Kidney capillary endothelial cell (primary cell): ENCODE results near the gene STPG4.

Source experiments
- DNase-seq: peaks from one replicate; pipeline ENCODE4 v3.0.0-alpha.2; 2018; ENCODE audit warnings: low spot score

The STPG4 gene

DNA sequence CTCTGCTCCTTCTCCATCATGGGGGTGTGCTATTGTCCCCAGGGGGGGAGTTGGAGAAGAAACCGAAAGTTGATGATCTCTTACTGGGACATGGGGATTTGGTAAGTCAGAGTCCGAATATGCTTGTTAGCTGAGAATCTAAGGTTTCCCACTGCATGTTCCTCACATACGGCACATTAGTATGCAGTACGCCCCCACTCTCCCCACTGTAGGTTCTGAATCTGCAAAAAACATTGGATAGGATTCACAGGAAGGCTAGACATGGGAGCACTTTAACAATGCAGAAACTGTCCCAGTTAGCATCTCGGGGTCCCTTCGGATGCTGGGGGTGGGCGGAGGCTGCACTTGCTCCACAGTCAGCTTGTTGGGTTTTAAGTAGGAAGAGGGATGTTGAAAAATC lies 102.3 kb downstream of the STPG4 start:
- DNase-seq: no peak

DNA sequence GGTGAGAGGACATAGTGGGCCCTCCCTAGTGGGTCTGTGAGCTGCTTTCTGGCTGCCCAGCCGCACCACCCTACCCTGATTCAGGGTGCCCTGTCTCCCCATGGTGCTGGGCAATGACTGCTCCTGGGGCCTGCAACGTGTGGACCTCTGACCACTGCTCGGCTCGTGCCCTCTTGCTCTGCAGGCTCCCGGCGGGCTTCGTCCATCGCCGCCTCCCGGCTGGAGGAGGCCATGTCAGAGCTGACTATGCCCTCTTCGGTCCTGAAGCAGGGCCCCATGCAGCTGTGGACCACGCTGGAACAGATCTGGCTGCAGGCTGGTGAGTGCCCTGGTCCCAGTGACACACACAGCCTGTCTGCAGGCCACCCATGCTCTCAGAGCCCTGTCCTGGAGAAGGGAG lies 103.5 kb downstream of the STPG4 start:
- no peak for DNase-seq

DNA sequence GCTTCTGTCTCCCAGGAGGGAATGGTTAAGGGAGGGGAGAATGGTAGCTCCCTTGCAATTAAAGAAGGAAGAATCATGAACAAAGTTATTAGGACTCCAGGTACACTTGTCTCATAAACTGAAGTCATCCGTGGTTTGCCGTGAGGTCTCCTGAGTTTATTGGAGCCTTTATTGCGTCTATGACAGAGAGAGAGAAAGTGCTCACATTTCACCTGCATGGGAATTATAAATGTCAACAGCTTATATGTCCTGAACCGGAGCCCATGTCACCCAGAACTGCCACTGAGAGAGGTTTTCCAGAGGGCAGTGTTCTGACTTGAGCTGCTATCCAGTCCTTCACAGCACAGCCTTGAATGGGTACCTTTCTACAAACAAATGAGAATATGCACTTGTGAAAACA lies 104.3 kb downstream of the STPG4 start:
- DNase-seq: no peak

DNA sequence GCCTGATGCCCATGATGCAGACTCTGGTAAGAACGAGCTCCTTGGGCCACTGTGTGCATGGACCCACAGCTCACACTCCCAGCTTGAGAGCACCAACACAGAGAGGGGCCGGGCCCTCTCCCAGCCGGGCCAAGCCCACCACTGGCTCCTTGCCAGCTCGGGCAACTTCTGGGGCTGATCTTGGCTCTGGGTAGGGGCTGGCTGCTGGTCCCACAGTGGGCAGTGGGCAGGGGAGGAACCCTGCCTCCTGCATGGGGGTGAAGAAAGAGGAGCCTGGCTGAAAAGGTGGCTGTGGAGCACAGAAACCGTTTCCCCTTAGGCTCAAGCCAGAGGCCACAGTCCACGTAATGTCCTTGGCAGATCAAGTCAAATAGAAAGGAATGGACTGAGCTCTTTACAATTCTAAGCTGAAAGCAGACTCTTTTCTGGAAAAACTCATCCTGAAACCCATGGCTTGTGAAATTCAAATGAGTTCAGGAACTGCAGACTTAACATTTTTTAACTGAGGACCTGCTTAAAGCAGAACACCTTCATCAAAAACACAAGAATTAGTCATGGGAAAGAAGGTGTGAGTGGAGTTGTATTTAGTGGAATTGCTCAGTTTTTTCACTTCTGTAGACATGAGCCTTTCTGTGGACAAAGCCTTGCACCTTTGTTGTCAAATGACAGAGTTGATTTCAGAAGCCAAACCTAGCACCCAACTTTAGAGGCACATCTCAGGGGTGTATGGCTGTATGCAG lies 104.9 kb downstream of the STPG4 start:
- no peak for DNase-seq

DNA sequence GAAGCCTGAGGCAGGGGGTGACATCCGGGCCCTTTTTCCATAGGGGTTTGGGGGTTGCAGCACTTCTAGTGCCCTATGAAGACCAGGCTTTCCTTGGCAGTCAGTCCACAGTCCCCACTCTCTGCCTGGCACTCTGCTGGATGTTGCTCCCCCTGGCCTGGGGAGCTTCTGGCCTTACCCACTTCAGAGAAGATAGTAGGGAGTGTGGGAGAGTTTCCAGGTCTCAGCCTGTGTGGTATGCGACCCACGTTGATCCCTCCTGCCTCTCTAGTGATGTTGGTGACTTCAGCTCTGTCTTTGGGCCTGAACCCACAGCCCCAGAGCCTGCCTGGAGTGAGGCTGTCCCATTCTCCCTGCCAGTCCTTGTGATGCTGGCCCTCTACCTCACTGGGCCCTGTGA lies 105.6 kb downstream of the STPG4 start:
- no peak for DNase-seq

DNA sequence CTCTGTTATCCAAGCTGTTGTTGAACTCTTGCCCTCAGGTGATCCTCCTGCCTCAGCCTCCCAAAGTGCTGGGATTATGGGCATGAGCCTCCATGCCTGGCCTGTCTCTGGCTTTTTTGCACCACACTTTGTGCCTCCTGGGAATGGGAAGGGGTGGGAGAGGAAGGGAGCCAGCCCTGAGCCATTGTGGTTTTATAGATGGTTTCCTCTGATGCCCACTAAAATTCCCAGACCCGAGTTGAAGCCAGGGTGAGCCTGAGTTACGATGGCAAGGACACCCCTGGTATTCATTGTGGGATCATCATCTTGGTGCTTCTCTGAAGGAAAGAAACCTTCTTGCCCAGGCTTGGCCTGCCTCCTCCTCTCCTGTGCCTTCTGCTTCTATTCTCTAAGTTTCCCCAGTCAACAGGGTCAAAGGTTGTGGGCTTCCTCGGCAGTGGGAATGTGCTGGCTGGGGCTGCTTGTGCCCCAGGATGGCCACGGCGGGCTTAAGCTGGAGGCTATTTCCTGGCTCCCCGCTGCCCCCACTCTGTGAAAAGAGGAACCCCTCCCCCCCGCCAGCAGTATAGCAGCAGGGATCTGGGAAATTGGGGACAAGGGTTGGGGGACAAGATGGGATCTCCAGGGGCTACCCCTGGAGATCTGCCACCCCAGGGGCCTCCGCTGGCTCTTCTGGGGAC lies 106.2 kb downstream of the STPG4 start:
- no peak for DNase-seq

DNA sequence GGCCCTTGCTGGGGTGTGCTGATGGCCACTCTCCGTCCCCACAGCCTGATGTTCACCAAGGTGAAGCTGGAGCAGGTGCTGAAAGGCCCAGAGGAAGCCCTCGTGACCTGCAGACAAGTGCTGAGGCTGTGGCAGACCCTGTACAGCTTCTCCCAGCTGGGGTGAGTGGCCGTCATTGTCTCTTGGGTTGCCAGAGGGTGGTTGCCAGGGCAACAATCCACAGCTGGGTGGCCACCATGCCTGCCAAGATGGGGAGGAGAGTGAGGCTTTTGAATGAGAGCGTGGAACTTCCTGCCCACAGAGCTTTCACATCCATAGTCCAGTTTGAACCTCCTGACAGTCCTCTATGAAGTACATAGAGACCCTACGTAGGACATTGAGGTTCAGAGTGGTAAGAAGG lies 108.8 kb downstream of the STPG4 start:
- no peak for DNase-seq

DNA sequence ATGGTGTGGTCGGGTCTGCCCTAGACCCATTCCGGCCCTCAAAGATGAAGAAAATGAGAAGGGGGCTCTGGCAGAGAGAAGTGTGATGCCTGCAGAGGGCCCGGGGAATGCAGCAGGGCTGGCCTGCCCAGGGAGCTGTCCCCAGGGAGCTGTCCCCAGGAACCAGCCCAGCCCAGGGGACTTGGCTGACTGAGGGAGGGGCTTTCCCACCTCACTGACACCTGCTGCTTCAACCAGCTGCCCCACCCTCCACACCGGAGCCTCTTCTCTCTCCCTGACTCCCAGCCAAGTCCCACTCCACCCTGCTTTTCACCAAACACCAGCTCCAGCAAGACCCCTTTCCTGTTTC lies 111.2 kb downstream of the STPG4 start:
- no peak for DNase-seq

DNA sequence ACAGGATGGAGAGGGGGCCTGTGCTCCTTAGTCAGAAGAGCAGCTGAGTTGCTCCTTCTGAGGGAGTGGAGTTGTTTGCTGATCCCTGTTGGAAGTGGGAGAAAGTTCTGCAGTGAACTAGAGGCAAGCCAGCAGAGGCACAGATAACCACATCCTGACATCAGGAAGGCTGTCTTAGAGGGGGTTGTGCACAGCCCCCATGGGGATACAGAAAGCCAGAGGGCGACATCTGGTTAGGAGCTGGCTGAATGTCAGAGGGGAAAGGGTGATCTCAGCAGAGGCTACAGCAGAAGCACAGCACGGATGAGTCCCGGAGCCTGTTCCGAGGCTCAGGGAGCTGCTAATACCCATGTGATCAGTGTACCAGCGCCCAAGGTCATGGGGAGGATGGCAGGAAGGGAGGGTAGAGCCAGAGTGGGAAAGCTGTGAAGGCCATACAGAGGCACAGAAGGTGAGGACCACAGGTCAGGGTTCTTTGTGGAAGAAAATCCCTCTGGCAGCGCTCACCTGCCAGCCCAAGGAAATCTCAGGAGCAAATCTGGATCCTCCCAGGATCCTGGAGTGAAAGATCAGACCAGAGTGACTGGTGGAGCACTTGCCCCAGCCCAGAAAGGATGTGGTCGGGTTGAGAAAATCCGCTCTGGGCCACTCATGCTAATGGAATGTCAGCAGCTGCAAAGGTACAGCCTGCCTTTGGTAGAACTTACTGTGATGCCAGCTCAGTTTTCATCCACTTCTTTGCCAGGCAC lies 111.8 kb downstream of the STPG4 start:
- DNase-seq: peak; percentile 80

DNA sequence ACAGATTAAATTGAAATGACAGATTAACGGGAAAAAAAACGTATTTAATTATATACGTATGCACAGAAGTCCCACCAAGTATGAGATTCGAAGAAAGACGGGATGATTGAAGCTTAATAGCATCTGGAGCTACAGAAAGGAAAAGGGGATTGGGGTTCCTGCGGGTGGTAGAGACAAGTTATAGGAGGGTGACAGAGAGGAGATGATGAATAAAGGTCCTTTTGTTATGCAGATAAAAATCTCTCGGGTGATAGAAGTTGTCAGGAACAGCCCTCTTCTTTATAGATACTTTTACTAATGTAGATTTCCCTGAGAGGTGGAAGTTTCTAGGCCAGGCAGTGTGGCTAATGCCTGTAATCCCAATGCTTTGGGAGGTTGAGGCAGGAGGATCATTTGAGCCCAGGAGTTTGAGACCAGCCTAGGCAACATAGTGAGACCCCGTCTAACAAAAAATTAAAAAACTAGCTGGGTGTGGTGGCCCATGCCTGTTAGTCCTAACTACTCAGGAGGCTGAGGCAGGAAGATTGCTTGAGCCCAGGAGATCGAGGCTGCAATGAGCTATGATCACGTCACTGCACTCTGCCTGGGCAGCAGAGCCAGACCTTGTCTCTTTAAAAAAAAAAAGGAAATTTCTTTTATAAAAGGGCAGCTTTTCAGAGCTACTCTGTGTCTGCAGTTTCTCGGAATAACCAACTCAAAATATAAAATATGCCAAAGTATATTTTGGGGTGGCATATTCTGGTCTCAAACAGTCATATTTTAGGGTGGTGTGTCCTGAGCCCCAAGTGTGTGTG lies 113.0 kb downstream of the STPG4 start:
- DNase-seq: no peak

DNA sequence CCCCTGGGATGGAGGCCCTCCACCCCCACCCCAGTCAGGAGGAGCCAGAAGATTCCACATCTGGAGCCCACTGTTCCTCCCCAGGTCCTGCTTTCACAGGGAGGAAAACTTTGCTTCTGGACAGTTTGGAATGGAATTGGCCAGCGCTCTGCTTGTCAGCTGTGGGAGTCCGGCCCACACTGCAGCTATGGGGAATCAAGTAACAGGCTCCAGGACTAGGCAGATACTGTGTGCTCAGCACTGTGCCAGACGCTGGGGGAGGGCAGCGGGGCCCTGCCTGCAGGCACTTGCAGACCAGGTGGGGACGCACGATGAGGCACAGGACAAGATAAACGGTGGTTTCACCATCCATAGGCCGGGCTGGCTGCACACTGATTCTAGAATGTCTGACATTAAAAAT lies 114.0 kb downstream of the STPG4 start:
- no peak for DNase-seq

DNA sequence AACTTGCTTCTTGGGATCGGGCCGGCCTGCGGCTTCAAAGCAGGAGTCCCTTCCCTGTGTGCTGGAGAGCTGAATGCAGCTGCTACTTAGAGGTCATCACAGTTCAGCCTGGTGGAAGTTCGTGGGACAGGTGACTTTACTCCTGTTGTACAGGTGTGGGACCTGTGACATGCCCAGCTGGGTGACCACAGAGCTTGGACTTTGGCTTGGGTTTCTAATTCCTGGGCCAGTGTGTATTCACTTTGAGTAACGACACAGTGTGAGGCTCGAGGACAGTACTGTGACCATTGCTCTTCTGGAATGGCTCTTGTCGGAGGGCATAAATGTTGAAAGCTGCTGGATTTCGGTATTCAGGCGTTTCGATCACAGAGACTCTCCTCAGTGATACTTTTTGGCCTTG lies 114.5 kb downstream of the STPG4 start:
- no peak for DNase-seq

DNA sequence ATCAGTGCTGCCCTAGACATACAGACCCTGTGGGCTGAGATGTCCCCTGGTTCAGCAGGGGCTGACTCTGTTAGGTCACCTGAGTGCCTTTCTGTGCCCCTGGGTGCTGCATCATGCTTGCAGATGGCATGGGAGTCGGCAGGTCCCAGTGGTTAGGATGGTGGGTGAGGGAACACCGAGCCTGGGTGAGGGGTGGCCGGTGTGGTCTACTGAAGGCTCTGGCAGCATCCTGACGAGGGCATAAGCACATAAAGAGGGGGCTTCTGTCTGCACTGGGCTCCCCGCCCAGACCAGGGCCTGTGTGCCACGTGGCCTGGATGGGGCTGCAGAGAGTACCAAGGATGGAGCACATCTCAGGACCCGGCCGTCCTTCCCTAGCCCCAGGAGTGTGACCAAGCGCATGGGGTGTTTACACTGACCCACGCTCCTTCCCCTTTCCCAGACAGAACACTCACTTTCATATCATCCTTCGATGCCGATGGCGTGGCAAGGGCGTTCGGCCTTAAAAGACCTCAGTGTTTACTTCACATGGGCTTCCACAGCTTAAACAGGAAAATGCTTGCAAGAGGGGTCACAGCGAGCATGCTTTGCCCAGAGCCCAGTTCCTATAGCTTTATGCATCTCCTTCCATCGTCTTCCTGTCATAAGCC lies 115.1 kb downstream of the STPG4 start:
- no peak for DNase-seq

DNA sequence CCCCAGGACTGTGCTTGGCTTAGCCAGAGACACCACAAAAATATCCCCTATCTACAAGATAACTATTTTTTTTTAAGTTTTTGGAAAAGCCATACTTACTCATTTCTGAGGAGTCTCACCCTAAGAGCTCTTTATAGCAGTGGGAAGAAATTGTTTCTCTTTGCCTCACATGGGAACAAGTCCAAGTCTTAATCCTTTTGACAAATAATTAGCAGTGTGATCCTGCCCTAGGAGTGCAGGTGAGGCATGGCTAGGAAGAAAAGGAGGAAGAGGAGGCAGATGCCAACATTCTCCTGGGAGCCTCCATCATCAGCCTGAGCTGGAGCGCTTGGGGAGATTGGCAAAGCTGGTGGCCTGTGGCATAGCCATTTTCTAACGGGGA lies 115.6 kb downstream of the STPG4 start:
- DNase-seq: no peak

DNA sequence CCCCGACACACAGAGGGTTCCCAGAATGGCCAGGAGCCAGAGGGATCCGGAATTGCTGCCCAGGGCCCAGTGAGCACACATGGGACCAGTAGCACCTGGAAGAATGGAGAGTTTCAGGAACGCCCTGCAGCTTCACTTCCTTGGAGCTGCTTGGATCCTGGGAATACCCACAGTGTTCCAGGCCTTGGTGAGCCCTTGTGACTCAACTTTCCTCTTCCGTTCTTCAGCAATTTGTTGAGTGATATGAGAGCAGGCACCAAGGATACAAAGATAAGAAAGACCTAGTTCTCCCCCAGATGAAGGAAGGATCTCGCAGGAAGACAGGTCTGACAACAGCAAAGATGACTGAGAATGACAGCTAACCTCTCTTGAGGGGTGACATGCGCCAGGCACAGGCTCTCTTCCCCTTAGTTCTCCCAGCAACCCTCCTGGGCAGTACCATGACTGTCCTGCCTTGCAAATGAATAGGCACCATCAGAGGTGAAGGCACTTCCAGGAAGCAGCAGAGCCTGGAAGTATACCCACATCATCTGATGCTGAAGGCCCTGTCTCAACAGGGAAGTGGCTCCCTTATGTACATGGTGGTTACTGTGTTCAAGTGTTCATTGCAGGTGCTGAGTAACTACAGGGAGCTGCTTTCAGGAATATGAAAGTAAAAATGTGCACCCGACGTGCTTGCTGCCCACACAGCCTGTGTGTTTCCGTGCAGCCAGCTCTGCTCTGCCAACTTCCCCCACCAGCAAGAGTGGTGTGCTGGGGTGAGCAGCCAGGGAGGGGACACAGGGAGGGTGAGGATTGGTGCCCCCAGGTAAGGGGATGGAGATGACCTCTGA lies 116.2 kb downstream of the STPG4 start:
- no peak for DNase-seq

DNA sequence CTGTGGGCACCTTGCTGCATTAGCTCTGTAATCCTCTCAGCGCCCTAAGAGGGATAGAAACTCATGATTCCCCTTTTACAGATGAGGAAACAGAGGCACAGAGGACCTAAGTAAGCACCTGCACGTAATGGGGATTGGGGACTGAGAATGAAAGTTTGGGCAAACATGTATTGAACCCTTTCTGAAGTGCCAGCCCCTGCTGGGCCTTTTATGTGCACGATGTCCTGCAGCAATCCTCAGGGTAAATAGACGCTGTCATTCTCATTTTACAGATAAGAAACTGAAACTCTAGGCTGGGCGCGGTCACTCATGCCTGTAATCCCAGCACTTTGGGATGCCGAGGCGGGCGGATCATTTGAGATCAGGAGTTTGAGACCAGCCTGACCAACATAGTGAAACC lies 117.4 kb downstream of the STPG4 start:
- no peak for DNase-seq
